HK-2 (cell line): Measurements from ENCODE around the gene PSMC6.
"Not testable (repeated sequence)": the region's sequence is repeated elsewhere in the genome, so short reads cannot be mapped to it uniquely, and the experiment has no call there.

Experiments used
- DNase-seq: peaks from one replicate; pipeline ENCODE4 v3.0.0-alpha.2; 2018; ENCODE audit not compliant: unreplicated experiment

PSMC6 gene

DNA sequence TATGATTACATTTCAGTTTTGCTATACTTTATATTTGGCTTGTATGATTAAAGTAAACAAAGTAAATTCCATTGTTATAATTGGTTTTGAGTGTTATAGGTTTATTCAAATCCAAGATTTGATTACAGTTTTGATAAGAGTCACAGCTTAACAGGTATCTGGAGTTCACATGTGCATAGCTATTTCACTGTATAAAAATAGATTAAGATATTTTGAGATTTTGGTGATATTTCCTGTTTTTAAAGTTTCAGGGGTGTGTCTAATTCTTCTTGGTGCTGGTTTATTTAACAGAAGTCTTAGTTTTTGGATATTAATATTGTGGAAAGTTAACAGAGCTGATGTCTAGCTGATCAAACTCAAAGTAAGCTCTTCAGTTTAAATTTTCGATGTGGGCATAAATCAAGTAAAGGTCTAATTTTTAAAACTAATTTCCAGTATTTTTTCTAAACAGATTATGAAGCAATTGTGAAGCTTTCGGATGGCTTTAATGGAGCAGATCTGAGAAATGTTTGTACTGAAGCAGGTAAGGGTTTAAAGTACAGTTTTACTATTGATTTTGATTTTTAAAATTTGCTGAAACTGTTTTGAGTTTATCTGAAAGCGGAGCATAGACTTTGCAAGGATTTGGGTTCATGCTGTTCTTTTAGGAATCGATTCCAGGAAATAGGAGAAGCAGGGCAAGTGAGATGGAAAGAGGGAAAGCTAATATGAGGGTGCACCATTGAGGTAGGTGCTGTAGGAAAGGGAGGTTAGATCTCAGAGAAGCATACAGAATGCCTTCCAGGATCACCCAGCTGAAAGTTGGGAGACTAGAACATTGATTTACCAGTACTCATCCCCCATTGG lies 16.7 kb downstream of the PSMC6 start:
- DNase-seq = no peak

DNA sequence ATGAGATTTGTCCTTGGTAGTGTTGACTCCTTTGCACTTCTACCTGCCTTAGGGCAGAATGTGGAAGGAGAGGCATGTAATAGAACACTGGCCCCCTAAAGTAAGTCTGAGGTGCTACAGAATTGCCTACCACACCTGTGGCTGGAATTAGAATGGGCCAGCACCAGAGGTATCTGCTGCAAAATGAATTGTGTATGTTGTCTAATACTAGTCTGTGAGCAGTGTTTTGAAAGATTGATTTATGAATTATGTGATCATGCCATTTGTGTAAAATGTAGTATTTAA lies 17.3 kb downstream of the PSMC6 start:
- no peak for DNase-seq

DNA sequence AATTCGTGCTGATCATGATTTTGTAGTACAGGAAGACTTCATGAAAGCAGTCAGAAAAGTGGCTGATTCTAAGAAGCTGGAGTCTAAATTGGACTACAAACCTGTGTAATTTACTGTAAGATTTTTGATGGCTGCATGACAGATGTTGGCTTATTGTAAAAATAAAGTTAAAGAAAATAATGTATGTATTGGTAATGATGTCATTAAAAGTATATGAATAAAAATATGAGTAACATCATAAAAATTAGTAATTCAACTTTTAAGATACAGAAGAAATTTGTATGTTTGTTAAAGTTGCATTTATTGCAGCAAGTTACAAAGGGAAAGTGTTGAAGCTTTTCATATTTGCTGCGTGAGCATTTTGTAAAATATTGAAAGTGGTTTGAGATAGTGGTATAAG lies 20.5 kb downstream of the PSMC6 start:
- not testable (repeated sequence) for DNase-seq

DNA sequence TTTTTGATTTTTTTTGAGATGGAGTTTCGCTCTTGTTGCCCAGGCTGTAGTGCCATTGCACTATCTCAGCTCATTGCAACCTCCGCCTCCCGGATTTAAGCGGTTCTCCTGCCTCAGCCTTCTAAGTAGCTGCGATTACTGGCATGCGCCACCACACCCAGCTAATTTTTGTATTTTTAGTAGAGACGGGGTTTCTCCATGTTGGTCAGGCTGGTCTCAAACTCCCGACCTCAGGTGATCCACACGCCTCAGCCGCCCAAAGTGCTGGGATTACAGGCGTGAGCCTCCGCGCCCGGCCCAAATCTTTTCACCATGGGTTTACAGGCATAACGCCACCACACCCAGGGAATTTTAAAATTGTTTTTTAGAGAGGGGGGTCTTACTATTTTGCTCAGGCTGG lies 22.0 kb downstream of the PSMC6 start:
- not testable (repeated sequence) for DNase-seq

DNA sequence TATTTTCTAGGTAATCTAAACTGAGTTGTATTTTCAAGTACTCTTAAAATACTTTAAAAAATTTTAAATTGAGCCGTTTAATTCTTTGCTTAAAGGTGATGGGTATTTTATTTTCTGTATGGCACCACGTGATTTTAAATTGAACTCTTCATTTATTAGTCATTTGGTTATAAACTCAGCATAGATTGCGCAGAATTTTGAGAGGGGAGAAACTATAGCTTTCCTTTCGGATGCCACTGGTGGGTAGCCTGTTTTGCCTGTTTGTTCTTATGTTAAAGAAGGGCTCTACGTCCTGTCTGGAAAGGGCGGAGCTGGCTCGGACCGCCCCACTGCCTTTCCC lies 22.6 kb downstream of the PSMC6 start:
- no peak for DNase-seq

DNA sequence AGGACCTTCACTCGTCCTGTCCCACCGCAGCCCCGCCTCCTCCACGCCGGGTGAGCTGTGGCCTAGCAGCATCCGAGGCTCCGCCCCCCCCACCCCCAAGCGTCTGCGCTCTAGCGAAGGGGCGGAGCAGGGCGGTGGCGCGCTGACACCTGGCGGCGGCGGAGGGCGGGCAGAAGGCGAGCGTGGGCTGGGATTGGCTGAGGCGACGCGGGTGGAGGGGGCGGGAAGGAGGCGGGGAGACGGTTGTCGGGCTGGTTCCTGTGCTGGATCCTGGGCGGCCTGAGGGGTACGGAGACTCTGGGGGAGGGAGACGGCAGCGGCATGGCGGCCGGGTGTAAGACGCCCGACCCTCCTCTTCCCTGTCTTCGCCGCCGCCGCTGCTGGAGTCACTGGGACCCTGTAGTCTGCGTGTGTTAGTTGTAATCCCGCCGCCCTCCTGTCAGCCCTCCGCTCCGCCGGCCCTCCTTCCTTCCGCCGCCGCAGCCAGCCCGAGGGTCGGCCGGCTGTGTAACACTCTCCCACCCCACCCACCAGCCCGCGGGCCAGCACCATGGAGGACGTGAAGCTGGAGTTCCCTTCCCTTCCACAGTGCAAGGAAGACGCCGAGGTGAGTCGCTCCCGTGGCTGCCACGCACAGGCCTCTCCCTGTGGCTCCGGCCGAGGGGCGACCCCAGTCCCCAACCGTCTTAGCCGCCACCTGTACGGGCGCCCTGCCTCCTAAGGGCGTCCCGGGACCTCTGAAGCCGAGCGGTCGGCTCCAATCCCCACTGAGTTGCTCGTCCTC lies 23.1 kb downstream of the PSMC6 start, which contains the start of gene STYX:
TSS of gene STYX (plus strand) at position 242 of the 784 bp plus-strand sequence. CDS start at position 551, 309 bp downstream.
- DNase-seq = peak; percentile 99

DNA sequence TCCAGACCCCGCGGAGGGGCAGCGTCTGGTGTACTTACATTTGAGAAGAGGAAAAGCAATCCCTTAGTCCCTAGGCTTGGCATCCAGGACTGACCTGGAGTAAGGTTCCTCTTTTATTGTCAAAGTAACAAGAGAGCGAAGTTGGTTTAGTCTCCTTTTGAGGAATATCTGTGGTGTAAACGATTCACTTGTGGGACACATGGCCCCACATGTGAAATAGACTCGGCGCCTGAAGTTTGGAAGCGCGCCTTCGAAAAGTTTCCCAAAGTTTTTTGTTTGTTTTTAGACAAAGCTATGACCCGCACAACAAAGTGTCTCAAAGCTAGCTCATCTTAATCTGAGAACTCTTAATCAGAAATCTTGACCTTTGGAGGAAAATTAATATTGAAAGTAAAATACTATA lies 23.7 kb downstream of the PSMC6 start:
- no peak for DNase-seq

DNA sequence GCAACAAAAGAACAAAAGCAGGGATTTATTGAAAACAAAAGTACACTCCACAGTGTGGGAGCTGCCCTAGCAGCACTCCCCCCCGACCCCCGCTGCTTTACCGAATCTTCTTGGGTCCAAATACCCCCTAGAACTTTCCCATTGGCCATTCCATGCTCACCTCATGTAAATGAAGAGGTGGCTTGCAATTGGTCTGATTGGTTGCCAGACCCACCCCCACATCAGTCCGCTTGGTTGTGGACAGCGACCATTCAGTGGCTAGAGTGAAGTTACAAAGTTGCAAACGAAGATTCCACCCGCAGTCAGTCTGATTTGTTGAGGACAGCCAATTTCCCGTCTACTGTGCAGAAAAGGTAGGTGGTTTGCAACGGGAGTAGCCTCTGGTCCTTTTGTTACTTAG lies 26.8 kb downstream of the PSMC6 start:
- no peak for DNase-seq

DNA sequence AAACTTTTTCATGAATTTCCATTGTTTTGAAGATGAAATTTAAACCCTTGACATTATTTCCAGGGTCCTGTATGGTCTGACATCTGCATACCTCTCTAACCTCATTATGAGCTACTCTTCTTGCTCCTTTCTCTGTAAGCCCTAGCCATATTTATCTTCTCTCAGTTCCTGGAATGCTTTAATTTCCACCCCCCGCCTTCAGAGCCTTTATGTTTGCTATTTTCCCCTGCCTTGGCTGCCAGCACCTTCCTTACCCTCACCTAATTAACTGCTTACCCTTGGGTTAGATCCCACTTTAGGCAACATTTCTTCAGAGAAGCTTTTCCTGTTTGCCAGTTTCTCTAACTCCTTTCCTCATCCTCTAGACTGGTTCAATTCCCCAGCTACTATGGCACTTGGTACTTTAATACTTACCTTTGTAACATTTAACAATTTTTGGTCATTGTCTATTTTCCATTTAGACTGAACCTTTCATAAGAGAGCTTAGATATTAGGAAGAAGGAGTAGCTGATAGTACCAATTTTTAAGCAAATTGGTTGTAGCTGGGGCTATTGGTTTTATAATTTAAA lies 29.0 kb downstream of the PSMC6 start:
- no peak for DNase-seq

DNA sequence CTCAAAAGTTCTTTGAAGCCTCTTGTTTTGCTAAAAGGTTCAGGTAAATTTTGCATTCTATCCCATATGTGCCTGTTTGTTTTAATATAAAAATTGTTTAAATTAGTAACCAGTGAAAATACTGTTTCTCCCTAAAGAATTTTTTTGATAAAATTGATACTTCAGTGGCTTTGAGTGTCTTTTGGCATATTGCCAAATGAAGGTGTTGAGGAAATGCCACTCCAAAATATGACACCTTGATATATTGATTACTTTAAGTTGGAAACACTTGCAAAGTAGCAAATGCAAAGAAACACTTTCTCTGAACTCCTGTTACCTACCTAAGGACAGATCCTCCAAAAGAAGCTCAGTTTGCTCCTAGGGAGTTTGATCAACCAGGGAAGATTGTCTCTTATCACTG lies 31.4 kb downstream of the PSMC6 start:
- no peak for DNase-seq

DNA sequence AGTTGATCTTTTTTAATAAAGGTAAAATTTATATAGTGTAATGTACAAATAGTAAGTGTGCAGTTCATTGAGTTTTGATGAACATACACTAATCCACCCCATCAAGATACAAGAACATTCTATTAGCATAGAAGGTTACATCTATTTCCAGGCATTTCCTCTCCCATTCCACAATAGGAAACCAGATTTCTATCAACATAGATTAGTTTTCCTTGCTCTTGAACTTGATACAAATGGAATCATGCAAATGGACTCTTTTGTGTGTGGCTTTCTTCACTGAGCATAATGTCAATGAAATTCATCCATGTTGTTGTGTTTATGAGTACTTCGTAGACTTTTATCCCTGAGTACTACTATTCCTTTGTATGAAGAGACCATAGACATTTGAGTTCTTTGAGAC lies 33.8 kb downstream of the PSMC6 start:
- no peak for DNase-seq

DNA sequence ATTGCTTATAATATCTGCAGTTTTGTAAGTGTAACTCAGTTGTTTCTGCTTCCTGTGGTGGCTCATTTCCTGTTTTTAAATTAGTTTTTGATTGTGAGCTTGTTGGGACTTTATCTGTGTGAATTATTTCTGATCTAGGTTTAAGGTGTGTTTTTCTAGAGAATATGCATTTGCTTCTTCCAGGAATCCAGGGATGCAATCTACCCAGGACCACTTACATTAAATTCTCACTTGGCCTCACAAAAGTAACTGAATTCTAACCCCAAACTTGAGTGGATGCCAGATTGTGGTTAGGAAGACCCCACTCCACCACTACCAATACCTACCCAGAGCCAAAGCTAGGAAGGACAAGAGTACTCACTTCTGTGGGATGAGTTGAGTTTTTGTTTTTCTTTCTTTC lies 34.9 kb downstream of the PSMC6 start:
- DNase-seq = no peak

DNA sequence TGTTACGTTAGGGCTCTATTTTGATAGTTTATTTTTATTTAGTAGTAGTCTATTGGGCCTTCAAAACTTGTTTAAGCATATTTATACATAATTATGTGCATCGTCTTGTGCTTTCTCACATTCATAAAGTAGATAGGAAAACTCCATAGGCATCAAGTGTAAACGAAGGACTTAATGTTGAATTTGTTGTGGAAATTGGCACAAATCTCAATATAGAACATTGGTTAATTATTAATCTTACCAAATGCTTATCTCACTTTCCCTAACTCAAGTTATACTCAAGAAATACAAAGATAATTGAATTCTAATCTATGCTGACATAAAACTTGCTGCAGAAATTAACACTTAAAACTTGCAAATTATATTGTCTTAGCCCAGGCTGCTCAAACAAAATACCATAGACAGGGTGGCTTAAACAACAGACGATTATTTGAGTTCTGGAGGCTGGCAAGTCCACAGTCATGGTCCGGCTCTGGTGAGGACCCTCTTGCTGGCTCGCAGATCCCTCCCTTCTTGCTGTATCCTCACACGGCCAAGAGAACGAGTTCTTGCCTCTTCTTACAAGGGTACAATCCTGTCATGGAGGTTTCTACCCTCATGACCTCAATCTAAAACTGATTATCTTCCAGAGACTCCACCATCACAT lies 41.8 kb downstream of the PSMC6 start:
- no peak for DNase-seq

DNA sequence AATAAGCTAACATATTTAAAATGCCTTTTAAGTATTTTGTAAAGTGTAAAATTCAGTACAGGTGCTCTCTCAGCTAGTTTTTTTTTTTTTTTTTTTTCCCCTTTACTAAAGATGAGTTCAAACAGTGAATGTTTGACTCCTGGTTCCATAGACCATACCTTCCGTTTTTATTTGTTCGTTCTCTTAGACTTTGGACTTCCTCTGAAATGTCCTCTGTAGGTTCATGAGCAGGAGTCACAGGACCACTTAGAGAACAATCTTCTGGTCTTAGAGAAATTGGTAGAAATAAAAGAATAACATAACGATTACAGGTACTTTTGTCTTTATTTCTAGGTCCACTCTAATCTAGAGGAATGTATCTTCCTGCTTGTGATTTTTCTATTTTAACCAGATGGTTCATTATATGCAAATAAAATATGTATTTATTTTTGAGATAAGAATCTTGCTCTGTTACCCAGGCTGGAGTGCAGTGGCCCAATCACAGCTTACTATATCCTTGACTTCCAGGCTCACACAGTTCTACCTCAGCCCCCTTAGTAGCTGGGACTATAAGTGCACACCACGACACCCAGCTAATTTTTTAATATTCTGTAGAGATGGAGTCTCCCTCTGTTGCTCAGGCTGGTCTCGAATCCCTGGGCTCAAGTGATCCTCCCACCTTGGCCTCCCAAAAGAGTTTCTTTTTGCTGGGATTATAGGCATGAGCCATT lies 48.8 kb downstream of the PSMC6 start:
- no peak for DNase-seq

DNA sequence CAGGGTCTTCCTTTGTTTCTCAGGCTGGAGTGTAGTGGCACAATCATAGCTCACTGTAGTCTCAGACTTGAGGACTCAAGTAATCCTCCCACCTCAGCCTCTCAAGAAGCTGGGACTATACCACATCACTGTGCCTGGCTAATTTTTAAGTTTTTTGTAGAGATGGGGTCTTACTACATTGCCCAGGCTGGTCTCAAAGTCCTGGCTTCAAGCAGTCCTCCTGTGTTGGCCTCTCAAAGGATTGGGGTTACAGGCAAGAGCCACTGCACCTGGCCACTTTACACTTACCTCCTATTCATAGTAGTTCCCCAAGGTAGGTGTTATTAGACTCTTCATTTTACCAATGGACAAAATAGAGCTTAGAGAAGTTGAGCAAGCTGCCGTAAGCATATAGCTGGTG lies 52.1 kb downstream of the PSMC6 start:
- DNase-seq = no peak

DNA sequence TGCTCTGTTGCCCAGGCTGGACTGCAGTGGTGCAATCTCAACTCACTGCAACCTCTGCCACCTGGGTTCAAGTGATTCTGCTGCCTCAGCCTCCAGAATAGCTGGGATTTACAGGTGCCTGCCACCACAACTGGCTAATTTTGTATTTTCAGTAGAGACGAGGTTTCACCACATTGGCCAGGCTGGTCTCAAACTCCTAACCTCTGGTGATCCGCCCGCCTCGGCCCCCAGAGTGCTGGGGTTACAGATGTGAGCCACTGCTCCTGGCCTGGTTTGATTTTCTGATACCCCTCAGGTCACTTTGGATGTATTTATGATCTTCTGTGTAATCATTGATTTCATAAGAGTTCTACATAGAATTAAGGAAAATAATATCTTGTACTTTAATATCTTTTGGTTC lies 55.9 kb downstream of the PSMC6 start:
- not testable (repeated sequence) for DNase-seq

DNA sequence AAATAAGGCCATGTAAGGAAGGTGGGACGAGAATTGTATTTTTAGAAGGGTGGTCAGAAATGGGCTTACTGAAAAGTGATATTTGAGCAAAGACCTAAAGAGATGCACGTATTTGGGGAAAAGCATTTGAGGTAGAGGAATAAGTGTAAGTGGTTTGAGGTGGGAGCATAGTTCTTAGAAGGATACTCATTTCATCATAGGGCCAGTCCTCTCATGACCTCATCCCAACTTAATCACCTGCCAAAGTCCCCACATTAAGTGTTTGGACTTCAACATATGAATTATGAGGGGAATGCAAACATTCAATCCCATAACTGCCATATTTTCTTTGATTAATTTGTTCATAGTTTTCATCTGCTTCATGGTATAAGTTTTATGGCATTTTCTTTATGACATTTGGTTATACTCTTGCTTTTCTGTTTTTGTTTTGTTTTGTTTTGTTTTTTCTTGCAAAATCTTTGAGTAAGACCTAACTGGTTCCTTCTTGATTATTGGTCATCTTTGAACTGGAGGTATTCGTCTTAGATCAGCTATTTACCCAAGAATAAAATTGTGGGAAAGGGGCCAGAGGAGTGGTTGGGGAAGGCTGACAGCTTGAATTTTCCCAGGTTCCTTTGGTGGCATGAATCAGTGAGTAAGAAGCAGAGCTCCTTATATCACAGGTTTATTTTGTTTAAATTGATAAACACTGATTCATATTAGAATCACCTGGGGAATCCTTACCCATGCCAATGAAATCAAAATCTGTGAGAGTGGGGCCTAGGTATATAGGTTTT lies 60.2 kb downstream of the PSMC6 start:
- DNase-seq = no peak

DNA sequence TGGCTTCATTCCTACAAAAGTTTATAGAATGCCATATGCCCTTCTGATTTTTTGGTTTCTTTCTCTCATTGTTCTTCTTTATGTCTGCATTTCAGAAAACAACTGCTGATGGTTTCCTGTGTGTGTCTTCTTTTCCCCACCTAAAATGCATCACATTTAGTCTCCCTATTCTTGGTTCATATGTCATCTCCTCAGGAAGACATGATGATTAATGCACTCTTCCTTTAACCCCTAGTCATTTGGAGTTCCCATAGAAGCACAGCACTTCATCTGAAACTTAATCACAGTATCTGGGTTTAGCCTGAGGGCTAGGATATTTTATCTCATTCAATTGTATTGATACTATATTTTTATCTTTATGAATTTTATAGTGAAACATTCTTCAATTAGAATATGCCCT lies 62.9 kb downstream of the PSMC6 start:
- DNase-seq = no peak

DNA sequence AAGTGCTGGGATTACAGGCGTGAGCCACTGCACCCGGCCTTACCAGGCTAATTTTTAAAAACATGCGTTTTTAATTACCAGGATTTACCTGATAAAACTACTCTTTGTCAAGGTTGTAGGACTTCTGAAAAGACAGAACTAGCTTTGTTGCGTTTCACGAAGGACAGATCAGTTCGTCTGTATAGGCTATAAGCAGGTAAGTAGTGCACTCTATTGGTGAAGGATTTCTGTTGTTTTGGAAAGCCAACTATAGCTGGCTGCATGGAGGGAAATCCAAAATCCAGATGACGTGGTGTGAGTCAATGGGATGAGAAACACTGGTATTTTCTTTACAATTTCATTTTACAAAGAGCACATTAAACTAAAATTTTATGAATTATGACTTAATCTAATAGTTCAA lies 69.8 kb downstream of the PSMC6 start:
- no peak for DNase-seq
